ENCODE measurements around the gene ALG8. TPM values are rescaled to one million over a fixed set of nuclear protein-coding genes. Genes with fewer than 3 reads are reported as not detected.
A peak's percentile ranks its signal among the peaks of the same experiment; 100 is the strongest.
"Not testable (repeated sequence)": the region's sequence is repeated elsewhere in the genome, so short reads cannot be mapped to it uniquely, and the experiment has no call there.

Gene ALG8
- total RNA-seq, 3 donors from 2014 or later (not counting 1 experiment from before 2014, with no cell fraction given): 19.2 to 20.1 (median 19.8) TPM

- H3K9me3 Mint-ChIP-seq: no peaks in the 10 kb centered on the region
- peak overlapping the region; percentile 92 for H3K4me3 ChIP-seq (ENCODE audit: low read length)
- DNase-seq (no peak), ATAC-seq (no peak)
- TF ChIP-seq CTCF (IDR thresholded peaks at IDR 0.05): no peak
- intact Hi-C loops (cut with micrococcal nuclease): no loop called here
- H3K27me3 ChIP-seq (ENCODE audit: control insufficient read depth, insufficient read depth, low read length): no peaks in the 10 kb centered on the region
- no peaks in the 10 kb centered on the region for H3K36me3 Mint-ChIP-seq
- H3K4me1 Mint-ChIP-seq: peaks cover 39 to 44% of the 10 kb centered on the region in 2 donors
- H3K27me3 Mint-ChIP-seq (ENCODE audit: low read depth in 2 of 2): no peaks in the 10 kb centered on the region
- H3K27ac ChIP-seq (ENCODE audit: low read length): peak overlapping the region; percentile 71
- H3K27ac Mint-ChIP-seq: peak overlapping the region; percentile 68 to 83
- no peaks in the 10 kb centered on the region for H3K9me3 ChIP-seq (ENCODE audit: control insufficient read depth, insufficient read depth, low read length)
- peaks cover 44% of the 10 kb centered on the region for H3K4me1 ChIP-seq (ENCODE audit: control insufficient read depth, insufficient read depth, low read length)
- no peaks in the 10 kb centered on the region for H3K36me3 ChIP-seq (ENCODE audit: control insufficient read depth, insufficient read depth, low read length)
- peak overlapping the region; percentile 90 for H3K4me3 Mint-ChIP-seq
- WGBS (ENCODE audit: insufficient coverage): 72% methylated on average over 23 of the region's 23 CpGs
Measured at GRCh38 chr11:78080084-78080817, 59.2 kb downstream of the ALG8 start.

DNA sequence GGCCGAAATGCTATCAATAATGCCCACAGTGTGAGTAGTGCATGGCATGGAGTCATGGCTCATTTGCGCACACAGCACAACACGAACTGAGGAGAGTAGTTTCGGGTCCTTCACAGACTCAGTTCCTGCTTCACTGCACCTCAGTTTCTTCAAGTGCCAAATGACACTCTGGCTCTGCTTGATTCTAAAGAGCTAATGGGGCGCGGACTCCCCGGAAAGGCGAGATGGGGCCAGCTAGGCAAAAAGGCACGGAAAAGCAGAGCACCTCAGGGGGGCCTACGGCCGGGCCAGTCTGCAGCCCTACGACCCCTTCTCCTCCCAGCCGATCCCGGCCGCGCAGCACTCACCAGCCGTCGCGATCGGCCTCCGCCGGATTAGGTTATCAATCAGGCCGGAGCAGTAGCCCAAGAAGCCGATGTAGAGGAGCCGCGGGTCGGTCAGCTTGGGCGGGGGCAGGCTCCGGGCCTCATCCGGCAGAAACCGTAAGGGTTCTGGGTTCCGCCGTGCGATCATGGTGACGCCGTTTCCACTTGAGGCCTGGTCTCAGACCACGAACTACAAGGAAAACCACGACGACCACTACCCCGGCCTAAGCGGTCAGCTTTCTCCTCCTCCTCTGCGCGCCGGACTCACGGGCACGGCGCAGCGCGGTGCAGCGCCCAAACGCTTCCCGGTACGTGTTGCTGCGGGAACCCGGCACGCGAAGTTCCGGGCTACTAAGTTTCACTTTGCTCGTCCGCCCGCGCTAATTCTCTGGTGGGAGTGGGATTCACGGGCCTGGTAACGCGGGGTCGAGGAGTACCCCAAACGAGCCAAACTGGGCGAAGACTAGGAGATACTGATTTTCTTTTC is 60.0 kb downstream of the ALG8 start, which contains the start of gene NDUFC2:
Gene NDUFC2, minus strand, starts transcription at position 631 of the 852 bp plus-strand sequence. Its CDS starts 118 bp downstream, at position 513.
- ATAC-seq: peak; percentile 86 to 90 (median 89)
- Histone ChIP-seq H3K4me3 (ENCODE audit: low read length) (peak within 1 kb of the TSS; percentile 92), H3K36me3 (ENCODE audit: control insufficient read depth, insufficient read depth, low read length) (no peaks in the 10 kb centered on the region), H3K27me3 (ENCODE audit: control insufficient read depth, insufficient read depth, low read length) (no peaks in the 10 kb centered on the region), H3K9me3 (ENCODE audit: control insufficient read depth, insufficient read depth, low read length) (no peaks in the 10 kb centered on the region), H3K27ac (ENCODE audit: low read length) (peak within 1 kb of the TSS; percentile 71), H3K4me1 (ENCODE audit: control insufficient read depth, insufficient read depth, low read length) (peaks cover 44% of the 10 kb centered on the region)
- H3K4me3 Mint-ChIP-seq: peak within 1 kb of the TSS; percentile 90
- DNase-seq: peak; percentile 64 to 82
- peaks cover 44 to 50% of the 10 kb centered on the region in 2 donors for H3K4me1 Mint-ChIP-seq
- peak within 1 kb of the TSS; percentile 68 to 83 for H3K27ac Mint-ChIP-seq
- intact Hi-C loops (cut with micrococcal nuclease): no loop called here
- no peak for TF ChIP-seq CTCF (IDR thresholded peaks at IDR 0.05)
- no peaks in the 10 kb centered on the region for H3K9me3 Mint-ChIP-seq
- no peaks in the 10 kb centered on the region for H3K36me3 Mint-ChIP-seq
- H3K27me3 Mint-ChIP-seq (ENCODE audit: low read depth in 2 of 2): no peaks in the 10 kb centered on the region
- WGBS (ENCODE audit: insufficient coverage): under 1% methylated on average over 68 of the region's 68 CpGs

GRCh38 chr11:78078218-78079167 is 60.9 kb downstream of the ALG8 start:
- WGBS (ENCODE audit: insufficient coverage): 31% methylated on average over 19 of the region's 21 CpGs

DNA sequence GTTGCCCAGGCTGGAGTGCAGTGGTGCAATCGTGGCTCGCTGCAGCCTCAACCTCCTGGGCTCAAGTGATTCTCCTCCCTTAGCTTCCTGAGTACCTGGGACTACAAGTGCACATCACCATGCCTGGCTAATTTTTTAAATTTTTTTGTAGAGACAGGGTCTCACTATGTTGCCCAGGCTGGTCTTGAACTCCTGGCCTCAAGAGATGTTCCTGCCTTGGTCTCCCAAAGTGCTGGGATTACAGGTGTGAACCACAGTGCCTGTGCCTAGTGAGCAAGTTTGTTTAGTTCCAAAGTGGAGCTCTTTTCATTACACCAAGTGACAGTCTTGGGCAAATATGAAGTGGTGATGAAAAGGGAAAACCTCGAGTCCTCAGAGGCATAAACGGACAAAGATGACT is 61.8 kb downstream of the ALG8 start:
- peaks cover 44% of the 10 kb centered on the region for H3K4me1 ChIP-seq (ENCODE audit: control insufficient read depth, insufficient read depth, low read length)
- not testable (repeated sequence) for H3K36me3 Mint-ChIP-seq

More at GRCh38 chr11:78078218-78079167, 60.9 kb downstream of the ALG8 start:
- no peaks in the 10 kb centered on the region for H3K9me3 Mint-ChIP-seq
- Histone ChIP-seq H3K4me1 (ENCODE audit: control insufficient read depth, insufficient read depth, low read length) (peaks cover 44% of the 10 kb centered on the region), H3K4me3 (ENCODE audit: low read length) (peak overlapping the region; percentile 92), H3K27ac (ENCODE audit: low read length) (peak overlapping the region; percentile 71), H3K9me3 (ENCODE audit: control insufficient read depth, insufficient read depth, low read length) (no peaks in the 10 kb centered on the region), H3K36me3 (ENCODE audit: control insufficient read depth, insufficient read depth, low read length) (no peaks in the 10 kb centered on the region), H3K27me3 (ENCODE audit: control insufficient read depth, insufficient read depth, low read length) (no peaks in the 10 kb centered on the region)
- intact Hi-C loops (cut with micrococcal nuclease): no loop called here
- TF ChIP-seq CTCF (IDR thresholded peaks at IDR 0.05): no peak
- peak in 1 of 2 donors; percentile 8 for DNase-seq
- peak overlapping the region; percentile 90 for H3K4me3 Mint-ChIP-seq
- H3K4me1 Mint-ChIP-seq: peaks cover 45 to 57% of the 10 kb centered on the region in 2 donors
- no peaks in the 10 kb centered on the region for H3K36me3 Mint-ChIP-seq
- no peaks in the 10 kb centered on the region for H3K27me3 Mint-ChIP-seq (ENCODE audit: low read depth in 2 of 2)
- peak overlapping the region; percentile 68 to 83 for H3K27ac Mint-ChIP-seq
- ATAC-seq: no peak

More for the DNA sequence above, 61.8 kb downstream of the ALG8 start:
- peak overlapping the region; percentile 84 for H3K4me3 Mint-ChIP-seq
- WGBS (ENCODE audit: insufficient coverage): 90% methylated on average over 4 of the region's 4 CpGs
- H3K9me3 Mint-ChIP-seq; H3K27me3 ChIP-seq (ENCODE audit: control insufficient read depth, insufficient read depth, low read length); H3K27me3 Mint-ChIP-seq (ENCODE audit: low read depth in 2 of 2); intact Hi-C loops (cut with micrococcal nuclease); DNase-seq; H3K36me3 ChIP-seq (ENCODE audit: control insufficient read depth, insufficient read depth, low read length); H3K4me3 ChIP-seq (ENCODE audit: low read length); H3K27ac ChIP-seq (ENCODE audit: low read length); ATAC-seq; H3K9me3 ChIP-seq (ENCODE audit: control insufficient read depth, insufficient read depth, low read length): not testable (repeated sequence)
- H3K4me1 Mint-ChIP-seq: peaks cover 45 to 60% of the 10 kb centered on the region in 2 donors
- peak overlapping the region; percentile 68 to 83 for H3K27ac Mint-ChIP-seq
